ENCODE results near the gene HMCN1.

The HMCN1 gene

DNA sequence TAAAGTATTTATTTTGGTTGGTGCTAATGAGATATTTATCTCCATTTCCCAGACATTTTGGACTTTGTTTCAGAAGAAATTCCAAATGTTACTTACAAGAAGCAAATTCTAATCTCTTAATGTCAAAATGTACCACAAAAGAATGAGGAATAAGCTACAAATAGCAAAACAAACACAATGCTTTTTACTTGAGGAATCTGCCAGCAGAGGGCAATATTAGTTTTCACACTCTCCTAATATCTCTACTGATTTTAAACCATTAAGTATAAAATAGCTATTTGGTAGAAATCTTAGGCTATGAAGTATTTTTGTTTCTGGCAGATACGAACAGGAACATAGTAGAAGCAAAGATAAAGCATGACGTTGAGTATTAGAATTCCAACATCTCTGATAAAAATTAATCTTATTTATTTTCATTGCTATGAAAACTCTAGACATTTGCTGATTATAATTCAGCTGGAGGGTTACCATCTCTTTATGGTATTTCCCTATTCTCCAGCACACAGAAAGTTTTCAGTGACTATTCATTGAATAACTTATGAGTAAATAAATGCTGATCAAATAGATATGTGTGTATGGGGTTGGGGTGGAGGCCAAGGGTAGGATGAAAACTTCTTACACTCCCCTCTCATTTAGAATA is 13.4 kb upstream of the HMCN1 start:
- no peak for DNase-seq (ENCODE audit: low spot score)
- POLR2A ChIA-PET (ENCODE audit: low non-redundant PET): no interaction called here
- TF ChIP-seq, protein P1, sequence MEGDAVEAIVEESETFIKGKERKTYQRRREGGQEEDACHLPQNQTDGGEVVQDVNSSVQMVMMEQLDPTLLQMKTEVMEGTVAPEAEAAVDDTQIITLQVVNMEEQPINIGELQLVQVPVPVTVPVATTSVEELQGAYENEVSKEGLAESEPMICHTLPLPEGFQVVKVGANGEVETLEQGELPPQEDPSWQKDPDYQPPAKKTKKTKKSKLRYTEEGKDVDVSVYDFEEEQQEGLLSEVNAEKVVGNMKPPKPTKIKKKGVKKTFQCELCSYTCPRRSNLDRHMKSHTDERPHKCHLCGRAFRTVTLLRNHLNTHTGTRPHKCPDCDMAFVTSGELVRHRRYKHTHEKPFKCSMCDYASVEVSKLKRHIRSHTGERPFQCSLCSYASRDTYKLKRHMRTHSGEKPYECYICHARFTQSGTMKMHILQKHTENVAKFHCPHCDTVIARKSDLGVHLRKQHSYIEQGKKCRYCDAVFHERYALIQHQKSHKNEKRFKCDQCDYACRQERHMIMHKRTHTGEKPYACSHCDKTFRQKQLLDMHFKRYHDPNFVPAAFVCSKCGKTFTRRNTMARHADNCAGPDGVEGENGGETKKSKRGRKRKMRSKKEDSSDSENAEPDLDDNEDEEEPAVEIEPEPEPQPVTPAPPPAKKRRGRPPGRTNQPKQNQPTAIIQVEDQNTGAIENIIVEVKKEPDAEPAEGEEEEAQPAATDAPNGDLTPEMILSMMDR (conservative IDR thresholded peaks at IDR 0.05; ENCODE audit: low read depth): peak; percentile 70
- no peak overlapping the region for H3K27ac ChIP-seq
- CTCF ChIA-PET: interaction anchor here (0.6 to 2.0 kb wide), 14 partner anchors 8 to 567 kb away, joined by 3 to 9 read pairs (median 4); no protein-coding TSS in a partner anchor

DNA sequence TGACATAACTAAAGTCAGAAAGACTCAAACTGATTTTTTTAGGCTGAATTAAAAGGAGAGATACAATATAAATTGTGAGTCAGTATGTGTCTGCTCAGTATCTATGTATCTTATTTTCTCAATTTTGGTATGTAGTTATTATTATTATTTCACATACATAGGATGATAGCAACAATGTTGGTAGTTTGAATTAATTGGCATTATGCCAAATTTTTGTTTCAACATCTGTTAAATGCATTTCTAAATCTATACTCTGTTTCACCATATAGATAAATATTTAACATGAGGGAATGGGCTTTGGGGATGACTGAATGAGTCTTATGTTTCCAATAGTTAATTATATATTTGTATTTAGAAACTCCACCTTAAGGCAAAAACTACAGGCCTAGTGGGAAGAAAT is 12.6 kb upstream of the HMCN1 start:
- CTCF ChIA-PET: interaction anchor here (1.2 kb wide), 1 partner anchor 11 kb away, joined by 5 read pairs; no protein-coding TSS in a partner anchor
- TF ChIP-seq, protein P1 (conservative IDR thresholded peaks at IDR 0.05; ENCODE audit: low read depth): no peak
- no peak overlapping the region for H3K27ac ChIP-seq
- no peak for DNase-seq (ENCODE audit: low spot score)
- POLR2A ChIA-PET (ENCODE audit: low non-redundant PET): no interaction called here

DNA sequence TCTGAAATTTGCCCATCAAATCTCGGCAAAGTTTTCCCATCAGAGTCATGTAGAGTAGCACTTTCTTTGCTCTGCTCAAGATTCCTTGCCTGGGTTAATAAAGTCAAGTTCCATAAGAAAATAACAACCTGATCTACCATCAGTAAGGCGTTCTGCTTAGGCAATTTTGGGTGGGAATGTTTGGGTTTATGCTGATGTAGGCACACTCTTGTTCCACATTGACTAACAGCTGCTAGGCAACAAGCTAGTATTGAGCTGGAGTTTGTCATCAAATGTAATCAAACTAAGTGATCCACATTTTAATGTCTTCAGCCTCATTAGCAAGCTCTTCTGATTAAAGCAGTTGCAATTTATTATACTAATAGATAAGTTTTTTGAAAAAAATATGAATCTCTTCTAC is 12.1 kb upstream of the HMCN1 start:
- no peak overlapping the region for H3K27ac ChIP-seq
- POLR2A ChIA-PET (ENCODE audit: low non-redundant PET): no interaction called here
- TF ChIP-seq, protein P1 (conservative IDR thresholded peaks at IDR 0.05; ENCODE audit: low read depth): no peak
- no peak for DNase-seq (ENCODE audit: low spot score)
- CTCF ChIA-PET: no interaction called here

DNA sequence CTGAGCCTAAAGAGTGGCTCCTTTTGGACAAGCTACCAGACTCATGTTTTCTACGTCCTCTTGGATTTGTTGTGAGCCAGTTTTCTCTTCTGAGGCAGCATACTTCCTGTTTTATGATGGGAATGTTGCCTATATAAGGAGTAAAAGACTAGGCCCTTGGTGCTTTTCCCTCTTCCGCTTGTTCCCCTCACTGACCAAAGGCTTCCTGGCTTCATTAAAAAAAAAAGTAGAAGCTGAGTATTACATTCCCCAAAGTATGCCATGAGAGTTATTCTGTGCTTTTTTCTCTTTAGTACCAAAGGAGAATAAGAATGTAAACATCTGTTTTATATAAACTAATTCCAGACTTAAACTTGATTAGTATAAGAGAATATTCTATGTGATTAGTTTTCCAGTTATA is 6.5 kb upstream of the HMCN1 start:
- ChIA-PET CTCF (no interaction called here), POLR2A (ENCODE audit: low non-redundant PET) (no interaction called here)
- TF ChIP-seq, protein P1 (conservative IDR thresholded peaks at IDR 0.05; ENCODE audit: low read depth): no peak
- DNase-seq (ENCODE audit: low spot score): no peak
- no peak overlapping the region for H3K27ac ChIP-seq

DNA sequence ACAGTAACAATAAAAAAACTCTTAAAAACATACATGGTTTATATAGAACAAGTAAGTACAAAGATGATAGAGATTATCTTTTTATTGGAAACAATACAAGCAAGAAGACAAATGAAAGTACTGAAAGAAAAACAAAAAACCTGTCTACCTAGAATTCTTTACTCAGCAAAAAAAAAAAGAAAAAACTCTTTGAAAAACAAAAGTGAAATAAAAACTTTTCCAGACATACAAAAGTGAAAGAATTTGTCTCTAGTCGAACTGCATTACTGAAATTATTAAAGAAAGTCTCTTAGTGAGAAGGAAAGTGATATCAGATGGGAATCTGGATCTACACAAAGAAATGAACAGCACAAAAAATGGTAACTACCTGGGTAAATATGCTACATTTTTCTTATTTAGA is 2.7 kb upstream of the HMCN1 start:
- no peak overlapping the region for H3K27ac ChIP-seq
- TF ChIP-seq, protein P1 (conservative IDR thresholded peaks at IDR 0.05; ENCODE audit: low read depth): no peak
- DNase-seq (ENCODE audit: low spot score): no peak
- CTCF ChIA-PET: no interaction called here
- POLR2A ChIA-PET (ENCODE audit: low non-redundant PET): no interaction called here

DNA sequence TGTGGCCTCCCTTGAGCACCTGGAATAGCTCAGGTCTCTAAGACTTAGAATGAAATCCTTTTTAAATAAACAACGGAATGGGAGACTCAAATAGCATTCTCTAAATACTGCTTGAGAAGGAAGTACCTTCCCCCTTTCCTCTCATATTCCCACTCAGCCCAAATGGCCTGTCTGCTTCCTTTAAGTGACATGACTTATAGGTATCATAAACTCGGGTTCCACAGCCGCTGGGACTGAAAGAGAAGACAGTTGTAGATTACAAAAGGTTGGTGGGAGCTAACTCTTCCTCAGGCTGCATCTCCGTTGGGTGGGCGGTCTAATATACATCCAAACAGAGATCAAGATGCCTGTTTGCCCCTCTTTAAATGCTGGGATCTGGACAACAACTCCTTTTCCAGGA is 1.2 kb upstream of the HMCN1 start:
- DNase-seq (ENCODE audit: low spot score): no peak
- TF ChIP-seq, protein P1 (conservative IDR thresholded peaks at IDR 0.05; ENCODE audit: low read depth): no peak
- ChIA-PET POLR2A (ENCODE audit: low non-redundant PET) (no interaction called here), CTCF (interaction anchor here (1.6 kb wide), 1 partner anchor 12 kb away, joined by 5 read pairs; no protein-coding TSS in a partner anchor)
- no peak overlapping the region for H3K27ac ChIP-seq

Measured in RWPE1 (cell line).